Calu3 (cell line): Measurements from ENCODE around the gene UCK1. TPM values are rescaled to one million over a fixed set of nuclear protein-coding genes. Genes with fewer than 3 reads are reported as not detected.

ENCODE experiments used
- BruUV-seq: library from RNA; stranded (reverse); fragments of 400-500 nt; replicated peaks from 2 replicates; lab custom pipeline; 2021; lab: Mats Ljungman, UMichigan
- CTCF ChIA-PET: fragments of 300-600 bp; sonication (Branson Sonifier 250); formaldehyde crosslinking; loops from one replicate; lab custom pipeline; 2022; ENCODE audit warnings: antibody characterized with exemption; lab: Charles Lee
- DNase-seq: peaks from one replicate; pipeline ENCODE4 v3.0.0; 2022
- H3K27ac Mint-ChIP-seq: one replicate; pipeline ENCODE4 v1.8.0; 2022; ENCODE audit warnings: mixed read lengths; ENCODE audit not compliant: unreplicated experiment
- H3K27me3 Mint-ChIP-seq: one replicate; pipeline ENCODE4 v1.8.0; 2022; ENCODE audit warnings: mixed read lengths; ENCODE audit not compliant: unreplicated experiment
- H3K36me3 Mint-ChIP-seq: one replicate; pipeline ENCODE4 v1.8.0; 2022; ENCODE audit warnings: mild to moderate bottlenecking, moderate library complexity, mixed read lengths; ENCODE audit not compliant: insufficient read depth, unreplicated experiment
- H3K4me1 Mint-ChIP-seq: one replicate; pipeline ENCODE4 v1.8.0; 2022; ENCODE audit warnings: mild to moderate bottlenecking, low read depth, mixed read lengths; ENCODE audit not compliant: unreplicated experiment
- H3K4me3 Mint-ChIP-seq: one replicate; pipeline ENCODE4 v1.8.0; 2022; ENCODE audit warnings: mild to moderate bottlenecking, low read depth, moderate library complexity, mixed read lengths; ENCODE audit not compliant: unreplicated experiment
- H3K9me3 Mint-ChIP-seq: one replicate; pipeline ENCODE4 v1.8.0; 2022; ENCODE audit warnings: low read depth, mixed read lengths; ENCODE audit not compliant: unreplicated experiment
- CTCF ChIP-seq: fragments of 200-600 bp; IDR thresholded peaks from one replicate; pipeline ENCODE4 v1.8.0; 2022; ENCODE audit warnings: antibody characterized with exemption; ENCODE audit not compliant: unreplicated experiment
- intact Hi-C: fragments of 100-400 bp; cut with micrococcal nuclease; formaldehyde crosslinking; loops from one replicate; pipeline ENCODE4 v1.10.0; 2022; ENCODE audit not compliant: unreplicated experiment
- total RNA-seq: library from RNA; stranded (reverse); gene quantifications from 2 replicates; pipeline ENCODE4 v1.2.3, GENCODE V29; 2022

The UCK1 gene
- total RNA-seq, 1 experiment from 2014 or later, result 19.6 TPM

GRCh38 chr9:131480258-131480657 lies 50.8 kb downstream of the UCK1 start:
- BruUV-seq, result no TSS peak
- DNase-seq, result no peak
- H3K9me3 Mint-ChIP-seq, result no peaks in the 10 kb centered on the region
- H3K36me3 Mint-ChIP-seq, result peaks cover 41% of the 10 kb centered on the region
- H3K27me3 Mint-ChIP-seq, result no peaks in the 10 kb centered on the region
- H3K4me3 Mint-ChIP-seq, result no peak overlapping the region
- no peak overlapping the region for H3K27ac Mint-ChIP-seq
- H3K4me1 Mint-ChIP-seq, result no peaks in the 10 kb centered on the region
- CTCF ChIA-PET, result no interaction called here
- no peak for TF ChIP-seq CTCF
- intact Hi-C loops, result no loop called here

- H3K27ac Mint-ChIP-seq, result no peak overlapping the region
These were observed 52.2 kb downstream of the UCK1 start for GRCh38 chr9:131478911-131479310.

GRCh38 chr9:131478421-131478868 lies 52.6 kb downstream of the UCK1 start:
- peak; percentile 18 for DNase-seq
- no TSS peak for BruUV-seq
- intact Hi-C loops, result no loop called here
- CTCF ChIA-PET, result no interaction called here
- TF ChIP-seq CTCF, result no peak
- no peak overlapping the region for H3K27ac Mint-ChIP-seq
- peaks cover under 1% of the 10 kb centered on the region for H3K4me1 Mint-ChIP-seq
- H3K9me3 Mint-ChIP-seq, result no peaks in the 10 kb centered on the region
- peaks cover 50% of the 10 kb centered on the region for H3K36me3 Mint-ChIP-seq
- no peaks in the 10 kb centered on the region for H3K27me3 Mint-ChIP-seq
- no peak overlapping the region for H3K4me3 Mint-ChIP-seq

More at GRCh38 chr9:131478911-131479310, 52.2 kb downstream of the UCK1 start:
- Mint-ChIP-seq H3K9me3 (no peaks in the 10 kb centered on the region), H3K36me3 (peaks cover 45% of the 10 kb centered on the region), H3K4me3 (no peak overlapping the region), H3K27me3 (no peaks in the 10 kb centered on the region), H3K4me1 (no peaks in the 10 kb centered on the region)
- intact Hi-C loops, result no loop called here
- CTCF ChIA-PET, result no interaction called here
- TF ChIP-seq CTCF, result no peak
- BruUV-seq, result no TSS peak
- no peak for DNase-seq

- Mint-ChIP-seq H3K27me3 (no peaks in the 10 kb centered on the region), H3K9me3 (no peaks in the 10 kb centered on the region), H3K4me3 (no peak overlapping the region), H3K36me3 (peaks cover 54% of the 10 kb centered on the region), H3K4me1 (peaks cover 6% of the 10 kb centered on the region), H3K27ac (no peak overlapping the region)
- DNase-seq, result no peak
- no TSS peak for BruUV-seq
- intact Hi-C loops, result no loop called here
- no peak for TF ChIP-seq CTCF
- CTCF ChIA-PET, result no interaction called here
These were observed 53.1 kb downstream of the UCK1 start for GRCh38 chr9:131477816-131478419.
